ENCODE data around the gene LHX4.

Gene LHX4

DNA sequence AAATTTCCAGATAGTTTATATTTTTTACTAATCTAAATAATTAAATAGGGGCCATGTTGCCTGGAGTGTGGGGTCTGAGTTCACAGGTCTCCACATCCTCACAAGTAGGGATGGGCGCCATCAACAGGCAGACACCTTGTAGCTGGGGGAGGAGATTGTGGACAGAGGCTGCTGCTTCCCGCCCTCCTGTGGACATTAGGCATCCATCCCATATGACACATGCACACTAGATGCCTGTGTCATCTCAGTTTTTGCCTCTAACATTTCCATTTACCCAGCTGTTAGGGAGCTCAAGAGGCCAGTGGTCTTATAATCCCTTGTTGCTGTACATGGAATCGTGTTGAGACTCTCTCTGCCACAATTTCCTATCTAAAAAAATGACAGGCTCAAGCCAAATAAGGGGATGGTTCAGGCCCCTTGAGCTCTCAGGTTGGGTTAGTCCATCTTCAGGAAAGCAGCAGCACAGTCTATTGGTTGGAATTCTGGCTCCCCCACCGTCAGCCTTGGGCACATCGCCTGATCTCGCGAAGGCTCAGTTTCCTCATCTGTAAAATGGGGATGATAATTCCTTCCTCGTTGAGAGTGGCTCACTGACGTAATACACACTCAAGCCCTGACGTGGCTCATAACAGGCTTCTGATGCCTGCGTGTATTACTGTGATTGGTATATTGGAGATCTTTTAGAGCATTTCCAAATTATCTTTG lies 13.6 kb downstream of the LHX4 start:
- no peak for DNase-seq (ENCODE audit: low spot score)

DNA sequence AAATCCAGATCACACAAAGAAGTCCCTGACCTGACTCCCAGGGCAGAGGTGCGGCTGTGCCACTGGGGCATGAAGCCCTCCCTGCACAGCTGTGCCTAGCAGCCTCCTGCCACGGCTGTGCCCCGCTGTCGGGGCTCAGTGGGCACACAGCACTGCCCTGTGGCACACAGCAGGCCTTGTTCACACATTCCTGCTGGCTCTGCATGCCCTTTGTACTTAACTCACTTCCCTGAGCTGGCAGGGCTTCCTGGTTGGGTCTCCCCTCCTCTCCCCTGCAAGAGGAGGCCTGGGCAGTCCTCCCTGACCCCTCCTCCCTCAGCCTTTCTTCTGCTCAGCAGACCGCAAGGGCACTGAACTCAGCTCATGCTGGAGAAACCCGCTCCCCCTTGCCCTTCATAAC lies 14.8 kb downstream of the LHX4 start:
- DNase-seq (ENCODE audit: low spot score) = no peak

DNA sequence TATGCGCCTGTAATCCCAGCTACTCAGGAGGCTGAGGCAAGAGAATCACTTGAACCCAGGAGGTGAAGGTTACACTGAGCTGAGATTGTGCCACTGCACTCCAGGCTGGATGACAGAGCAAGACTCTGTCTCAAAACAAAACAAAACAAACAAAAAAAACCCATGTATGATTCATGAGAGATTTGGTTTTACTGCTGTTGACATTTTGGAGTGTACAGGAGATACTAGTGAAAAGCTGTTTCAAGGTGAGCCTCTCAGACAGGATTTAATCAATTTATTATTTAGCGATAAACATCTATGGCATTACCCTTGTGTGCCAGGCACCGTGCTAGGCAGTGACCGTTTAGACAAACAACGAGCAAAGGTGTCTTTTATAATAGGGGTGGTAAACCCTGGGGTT lies 16.5 kb downstream of the LHX4 start:
- DNase-seq (ENCODE audit: low spot score) = no peak

DNA sequence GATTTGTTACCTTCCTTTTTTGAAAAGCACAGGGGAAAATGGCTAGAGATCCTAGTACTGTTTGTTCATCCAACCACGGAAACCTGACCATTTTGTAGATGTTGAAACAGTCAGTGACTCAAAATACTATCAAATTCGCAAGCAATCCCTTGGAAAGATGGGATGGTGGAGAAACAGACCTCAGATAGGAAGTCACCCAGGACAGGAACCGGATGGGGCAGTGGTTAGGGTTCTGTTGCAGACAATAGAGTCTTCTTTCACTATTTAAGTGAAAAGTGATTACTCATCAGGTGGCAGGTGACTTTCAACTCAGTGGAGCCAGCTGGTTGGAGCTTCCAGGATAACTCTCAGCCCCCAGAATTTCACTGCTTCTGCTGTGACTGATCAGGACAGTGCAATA lies 17.0 kb downstream of the LHX4 start:
- no peak for DNase-seq (ENCODE audit: low spot score)

DNA sequence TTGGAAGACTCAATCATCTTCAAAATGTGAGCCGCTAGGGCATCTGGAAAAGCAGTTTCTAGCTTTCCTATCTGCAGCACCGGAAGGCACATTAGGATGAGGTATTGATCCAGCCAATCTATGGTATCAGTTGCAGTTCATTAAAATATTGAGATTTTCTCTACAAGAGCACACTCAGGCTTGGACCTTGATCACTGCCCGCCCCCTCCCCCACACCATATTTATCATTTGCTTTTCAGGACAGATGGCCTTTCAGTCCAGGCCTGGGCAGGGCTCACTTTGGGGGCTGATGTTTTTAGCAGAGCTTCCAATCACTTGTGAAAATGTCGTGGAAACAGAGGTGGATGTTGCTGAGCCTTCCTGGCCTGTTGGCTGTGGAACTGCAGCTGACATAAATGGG lies 17.5 kb downstream of the LHX4 start:
- DNase-seq (ENCODE audit: low spot score) = no peak

DNA sequence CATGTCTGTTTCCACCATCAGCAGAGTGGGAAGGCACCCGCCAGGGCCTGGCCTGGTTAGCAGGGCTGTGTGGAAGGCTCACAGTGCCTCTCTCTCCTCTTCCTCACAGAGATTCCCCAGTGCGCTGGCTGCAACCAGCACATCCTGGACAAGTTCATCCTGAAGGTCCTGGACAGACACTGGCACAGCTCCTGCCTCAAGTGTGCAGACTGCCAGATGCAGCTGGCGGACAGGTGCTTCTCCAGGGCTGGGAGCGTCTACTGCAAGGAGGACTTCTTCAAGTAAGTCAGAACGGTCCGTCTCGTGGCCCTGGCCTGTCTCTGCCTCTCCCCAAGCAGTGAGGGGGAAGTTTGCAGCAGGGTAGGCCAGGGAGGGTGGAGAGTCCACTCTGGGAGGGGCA lies 18.1 kb downstream of the LHX4 start:
- DNase-seq (ENCODE audit: low spot score) = no peak

DNA sequence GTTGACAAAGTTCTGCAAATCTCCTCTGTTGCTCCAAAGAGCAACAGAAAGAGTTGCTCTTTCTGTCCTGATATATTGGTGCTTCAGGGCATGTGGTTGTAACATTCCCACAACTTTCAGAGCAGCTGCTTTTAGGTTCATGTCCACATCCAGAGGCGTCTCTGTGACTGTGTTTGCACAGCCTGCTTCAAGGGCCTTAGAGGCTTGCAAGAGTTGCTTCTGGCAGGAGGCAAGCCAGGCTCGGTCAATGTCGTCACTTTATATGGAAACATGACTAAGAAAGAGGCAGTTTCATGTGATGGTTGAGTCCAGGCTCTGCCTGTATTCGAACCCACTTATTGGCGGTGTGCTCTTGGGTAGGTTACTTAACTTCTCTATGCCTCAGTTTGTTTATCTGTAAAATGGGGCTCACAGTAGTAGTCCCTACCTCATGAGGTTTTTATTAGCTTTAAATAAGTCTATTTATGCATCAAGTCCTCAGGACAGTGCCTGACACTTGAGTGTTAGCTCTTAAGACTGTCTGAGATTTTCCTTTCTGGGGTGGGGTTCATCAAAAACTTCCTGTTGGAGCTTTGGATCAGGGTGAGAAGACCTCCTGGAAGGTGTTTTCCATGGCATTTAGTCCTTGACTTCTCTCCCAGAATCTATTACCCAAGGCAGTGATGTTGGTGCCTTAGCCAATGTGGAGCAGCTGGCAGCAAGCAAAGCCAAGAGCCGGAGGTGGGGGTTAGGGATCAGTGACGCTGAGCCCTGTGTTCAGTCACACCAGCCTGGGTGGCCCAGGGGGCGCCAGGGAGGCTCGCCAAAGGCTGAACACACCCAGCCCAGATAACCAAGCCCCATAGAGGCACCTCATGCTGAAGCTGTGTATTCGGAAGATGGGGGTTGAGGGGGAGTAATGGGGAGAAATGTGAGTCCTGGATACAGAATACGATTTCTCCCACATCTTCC lies 18.9 kb downstream of the LHX4 start:
- no peak for DNase-seq (ENCODE audit: low spot score)

DNA sequence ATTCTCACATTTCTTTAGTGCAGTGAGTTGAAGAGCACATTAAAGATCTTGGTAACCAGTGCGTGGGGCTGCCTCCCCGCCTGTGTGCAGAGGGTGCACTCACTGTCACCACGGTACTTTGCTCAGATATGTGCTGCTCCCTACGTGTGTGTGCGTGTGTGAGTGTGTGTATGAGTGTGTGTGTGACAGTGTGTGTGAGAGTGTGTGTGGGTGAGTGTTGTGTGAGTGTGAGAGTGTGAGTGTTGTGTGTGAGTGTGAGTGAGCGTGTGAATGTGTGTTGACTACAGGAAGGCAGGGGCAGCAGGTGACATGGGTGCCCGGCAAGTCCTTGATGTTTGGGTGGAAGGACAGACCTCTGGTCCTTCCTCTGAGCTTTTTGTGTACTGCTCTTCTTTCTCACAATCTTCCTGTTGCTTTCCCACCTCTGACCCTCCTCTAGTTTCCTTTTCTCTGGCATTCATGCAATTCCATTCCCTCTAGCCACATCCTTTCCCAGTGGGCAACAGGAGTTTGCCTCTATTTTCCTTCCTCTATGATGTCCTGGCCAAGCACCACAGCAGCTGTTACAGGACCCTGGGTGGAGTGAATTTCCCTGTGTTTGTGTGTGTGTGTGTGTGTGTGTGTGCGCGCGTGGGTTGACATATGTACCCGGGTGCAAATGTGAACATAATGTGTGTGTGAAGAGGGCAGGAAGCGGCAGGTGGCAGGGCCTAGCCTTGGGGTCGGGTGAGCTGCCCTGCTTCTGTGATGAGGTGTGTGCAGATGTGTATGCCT lies 19.8 kb downstream of the LHX4 start:
- no peak for DNase-seq (ENCODE audit: low spot score)

DNA sequence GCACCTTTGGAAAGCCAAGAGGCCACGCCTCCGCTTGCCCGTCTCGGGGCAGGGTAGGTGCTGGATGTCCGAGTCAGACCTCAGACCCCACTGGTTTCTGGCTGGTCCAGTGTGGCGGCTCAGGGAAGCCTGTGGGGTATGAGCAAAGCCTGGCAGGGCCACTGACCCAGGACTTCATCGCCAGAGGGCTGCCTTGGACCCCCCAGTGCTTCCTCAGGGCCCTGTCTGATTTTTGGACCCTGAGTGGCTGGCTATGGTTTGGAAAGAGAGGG lies 20.4 kb downstream of the LHX4 start:
- DNase-seq (ENCODE audit: low spot score) = no peak

DNA sequence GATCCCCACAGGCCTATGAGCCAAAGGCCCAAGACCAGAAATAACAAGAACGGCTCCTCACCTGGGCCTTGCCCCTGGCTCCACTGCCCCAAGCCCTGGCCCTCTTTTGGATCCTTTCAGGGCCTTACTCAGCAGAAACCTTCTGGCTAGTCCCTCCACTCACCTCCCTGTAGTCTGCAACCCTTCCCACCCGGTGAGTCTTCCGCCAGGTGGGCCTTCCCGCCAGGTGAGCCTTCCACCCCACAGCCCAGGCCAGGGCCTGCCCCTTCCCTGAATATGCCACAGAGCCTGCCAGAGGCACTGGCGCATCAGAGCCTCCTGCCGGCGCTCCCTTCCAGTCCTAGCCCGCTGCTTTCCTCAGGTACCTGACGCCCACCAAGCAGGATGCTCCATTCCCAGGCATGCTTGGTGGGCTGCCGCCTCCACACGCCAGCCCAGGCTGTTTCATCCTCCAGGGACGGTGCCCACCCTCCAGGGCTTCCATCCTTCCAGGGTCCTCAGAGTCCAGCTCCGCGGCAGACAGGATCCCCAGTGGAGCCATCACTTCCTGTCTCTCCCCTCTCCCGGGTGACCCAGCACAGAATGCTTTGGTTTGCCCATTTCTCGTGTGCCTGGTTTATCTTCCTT lies 20.9 kb downstream of the LHX4 start:
- DNase-seq (ENCODE audit: low spot score) = no peak

DNA sequence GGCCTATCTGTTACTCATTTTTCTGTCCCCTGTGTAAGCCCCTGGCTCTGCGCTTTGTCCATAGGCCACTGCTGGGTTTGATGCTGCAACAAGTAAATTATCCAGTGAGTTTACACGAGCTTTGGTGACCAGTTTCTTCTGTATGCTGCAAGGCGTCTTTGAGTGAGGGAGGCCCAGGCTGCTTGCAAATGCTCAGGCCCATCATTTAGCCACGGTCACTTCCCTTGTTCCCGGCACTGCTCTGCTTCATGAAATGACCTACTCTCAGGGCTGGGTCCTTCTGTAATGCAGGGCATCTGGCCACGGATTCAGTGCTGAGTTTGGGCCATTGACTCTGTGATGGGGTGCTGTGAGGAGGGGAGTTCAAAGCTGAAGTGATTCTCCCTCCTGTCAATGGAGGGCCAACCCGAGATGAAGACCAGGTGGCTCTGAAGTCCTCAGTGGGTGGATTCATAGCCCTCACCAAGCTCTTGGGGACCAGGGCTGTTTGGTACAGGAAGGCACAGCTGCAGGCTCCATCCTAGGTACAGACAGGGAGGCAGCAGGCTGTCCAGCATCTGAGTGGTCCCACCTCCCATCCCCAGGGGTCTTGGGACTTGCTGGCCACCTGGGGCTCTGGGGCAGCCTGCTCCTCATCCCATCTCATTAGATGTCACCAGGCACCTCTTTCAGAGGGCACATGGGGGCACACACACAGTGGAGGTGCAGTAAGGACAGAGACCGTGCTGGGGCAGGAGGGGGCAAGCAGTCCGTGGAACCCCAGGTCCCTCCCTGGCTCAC lies 21.7 kb downstream of the LHX4 start:
- no peak for DNase-seq (ENCODE audit: low spot score)

DNA sequence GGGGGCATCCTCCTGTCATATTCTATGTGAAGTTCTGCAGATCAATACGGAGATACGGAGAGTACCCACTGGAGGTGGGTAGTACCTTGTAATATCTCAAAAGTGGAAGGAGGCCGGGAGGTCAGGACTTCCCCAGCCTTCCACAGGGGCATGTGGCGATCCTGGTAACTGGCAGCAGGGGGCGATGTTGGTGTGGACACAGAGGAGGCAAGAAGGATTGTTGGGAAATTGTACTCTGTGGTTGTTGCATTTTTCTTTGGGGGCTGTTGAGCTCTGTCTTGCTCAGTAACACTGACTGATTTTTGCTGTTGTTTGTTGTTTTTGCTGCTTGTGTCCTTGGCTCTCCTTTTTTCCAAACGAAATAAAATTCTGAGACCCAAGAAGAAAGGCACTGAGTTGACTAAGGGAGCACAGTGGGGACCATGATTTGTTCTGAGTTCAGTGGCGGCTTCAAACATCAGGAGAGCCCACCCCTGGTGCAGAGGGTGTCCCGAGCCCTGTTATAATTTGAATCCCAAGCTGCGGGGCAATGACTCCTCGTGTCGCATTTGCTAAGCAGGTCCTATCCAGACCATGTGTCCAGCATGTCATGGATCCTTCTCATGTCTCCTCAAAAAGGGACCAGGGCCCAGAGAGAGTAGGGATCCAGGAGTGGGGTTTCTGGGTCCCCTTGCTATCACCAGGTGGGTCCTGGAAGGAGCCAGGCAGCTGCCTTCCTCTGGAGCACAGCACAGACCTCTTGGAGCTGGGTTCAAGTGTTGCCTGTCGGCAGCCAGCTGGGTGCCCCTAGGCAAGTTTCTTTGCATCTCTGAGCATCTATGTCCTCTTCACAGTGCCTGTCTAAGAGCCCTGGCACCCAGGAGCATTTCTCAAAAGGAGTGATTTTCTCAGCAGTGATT lies 22.8 kb downstream of the LHX4 start:
- peak; percentile 62 for DNase-seq (ENCODE audit: low spot score)

DNA sequence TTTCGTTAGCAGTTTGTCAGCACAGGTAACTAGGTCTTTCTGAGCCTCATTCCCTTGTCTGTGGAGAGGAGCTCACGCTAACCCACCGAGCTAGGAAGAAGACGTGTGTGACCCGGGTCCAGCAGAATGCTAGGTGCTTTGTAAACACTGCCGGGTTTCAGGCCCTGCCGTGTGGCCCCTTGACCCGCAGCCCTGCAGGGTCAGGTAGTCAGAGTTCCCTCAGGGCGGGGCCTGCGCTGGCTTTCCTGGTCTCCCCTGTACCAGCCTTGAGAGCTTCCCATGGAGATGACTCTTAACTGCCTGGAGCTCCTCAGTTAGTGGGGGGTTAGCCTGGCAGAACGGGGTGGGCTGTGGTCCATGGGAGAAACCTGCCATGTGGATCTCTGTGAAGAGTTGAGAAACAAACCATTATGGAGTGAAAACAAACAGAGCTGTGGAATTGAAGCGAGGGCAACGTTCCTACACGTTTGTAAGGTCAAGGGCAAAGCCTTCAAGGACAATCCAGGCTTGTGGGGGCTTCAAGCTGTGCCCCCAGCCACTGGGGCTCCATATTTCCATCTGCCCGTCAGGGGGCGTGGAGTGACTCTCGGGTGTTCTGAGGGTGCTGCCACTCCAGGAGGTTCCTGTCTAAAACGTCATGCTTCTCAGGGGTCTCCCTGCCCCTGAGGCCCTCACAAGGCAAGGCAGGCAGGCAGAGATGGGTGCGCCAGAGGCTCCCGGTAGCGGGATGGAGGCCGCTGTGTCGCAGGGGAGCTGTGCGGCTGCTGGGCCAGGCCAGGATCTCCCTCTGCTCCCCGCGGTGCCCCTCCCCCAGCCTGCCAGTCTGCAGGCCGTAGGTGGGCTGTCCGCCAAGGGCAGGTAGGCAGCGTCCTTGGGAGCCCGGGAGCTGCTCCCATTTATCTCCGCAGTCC lies 23.8 kb downstream of the LHX4 start:
- DNase-seq (ENCODE audit: low spot score) = no peak

DNA sequence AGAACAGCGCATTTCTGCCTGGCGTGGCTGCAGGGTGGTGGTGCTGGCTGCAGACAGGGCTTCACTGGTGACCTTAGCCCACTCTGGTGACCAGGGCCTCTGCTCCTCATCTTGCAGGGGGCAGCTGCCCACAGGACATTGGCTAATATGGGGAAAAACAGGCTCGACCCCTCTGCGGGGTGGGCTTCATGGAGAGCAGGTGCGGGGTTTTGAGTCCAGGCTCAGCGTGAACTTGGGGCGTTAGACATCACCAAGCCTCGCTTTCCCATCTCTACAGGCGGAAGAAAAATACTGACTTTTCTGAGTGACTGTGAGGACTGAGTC lies 24.4 kb downstream of the LHX4 start:
- no peak for DNase-seq (ENCODE audit: low spot score)

DNA sequence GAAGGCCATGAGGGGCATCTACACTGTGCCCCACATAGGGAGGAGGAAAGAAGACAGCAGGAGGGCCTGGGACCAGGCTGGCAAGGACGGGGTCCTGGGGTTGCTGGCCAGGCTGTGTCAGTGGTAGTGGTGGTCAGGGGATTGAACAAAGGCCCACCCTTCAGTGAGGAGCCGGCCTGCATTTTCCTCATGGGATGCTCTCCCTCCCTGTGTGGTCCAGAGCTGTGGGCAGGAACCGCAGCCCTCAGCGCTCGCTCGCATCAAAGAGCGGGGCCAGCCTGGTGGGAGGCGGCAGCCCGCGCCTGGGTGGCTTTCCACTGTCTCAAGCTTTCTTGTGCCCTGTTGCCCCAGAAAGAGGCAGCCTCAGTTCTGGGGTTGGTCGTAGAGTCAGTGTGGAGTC lies 24.8 kb downstream of the LHX4 start:
- no peak for DNase-seq (ENCODE audit: low spot score)

DNA sequence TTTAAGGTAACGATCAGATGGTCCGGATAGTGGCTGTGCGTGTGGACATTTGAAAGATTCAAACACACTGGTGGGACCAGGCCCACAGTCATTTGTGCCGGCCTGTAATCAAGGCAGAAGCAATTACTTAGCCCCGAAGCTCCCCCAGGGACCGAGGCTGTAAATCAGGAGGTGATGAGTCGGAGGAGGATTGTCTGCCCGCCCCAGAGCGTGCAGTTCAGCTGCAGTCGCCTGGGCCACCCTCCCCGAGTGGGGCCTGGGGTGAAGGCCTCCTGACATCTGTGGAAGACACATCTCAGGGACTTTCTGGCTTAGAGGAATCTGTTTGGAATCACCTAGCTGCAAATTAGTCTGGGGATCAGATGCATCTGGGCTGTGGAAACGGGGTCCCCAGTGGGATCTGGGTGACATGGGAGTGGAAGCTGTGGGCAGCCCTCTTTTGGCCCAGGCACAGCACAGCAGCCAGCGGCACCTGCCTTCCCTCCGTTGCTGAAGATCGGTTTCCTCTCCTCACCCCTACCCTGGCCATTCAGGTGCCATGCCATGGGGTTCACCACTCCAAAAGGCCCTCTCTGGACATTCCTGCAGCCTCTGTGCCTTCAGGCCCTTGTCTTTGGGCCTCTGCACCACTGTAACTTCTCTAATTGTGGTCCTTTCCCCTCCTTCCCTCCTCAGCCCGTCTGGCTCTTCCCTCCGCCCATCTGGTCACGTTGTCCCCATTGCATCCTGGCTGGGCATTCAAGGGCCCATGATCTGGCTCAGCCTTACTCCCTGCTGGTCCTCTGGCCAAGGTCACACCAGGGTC lies 25.7 kb downstream of the LHX4 start:
- no peak for DNase-seq (ENCODE audit: low spot score)

DNA sequence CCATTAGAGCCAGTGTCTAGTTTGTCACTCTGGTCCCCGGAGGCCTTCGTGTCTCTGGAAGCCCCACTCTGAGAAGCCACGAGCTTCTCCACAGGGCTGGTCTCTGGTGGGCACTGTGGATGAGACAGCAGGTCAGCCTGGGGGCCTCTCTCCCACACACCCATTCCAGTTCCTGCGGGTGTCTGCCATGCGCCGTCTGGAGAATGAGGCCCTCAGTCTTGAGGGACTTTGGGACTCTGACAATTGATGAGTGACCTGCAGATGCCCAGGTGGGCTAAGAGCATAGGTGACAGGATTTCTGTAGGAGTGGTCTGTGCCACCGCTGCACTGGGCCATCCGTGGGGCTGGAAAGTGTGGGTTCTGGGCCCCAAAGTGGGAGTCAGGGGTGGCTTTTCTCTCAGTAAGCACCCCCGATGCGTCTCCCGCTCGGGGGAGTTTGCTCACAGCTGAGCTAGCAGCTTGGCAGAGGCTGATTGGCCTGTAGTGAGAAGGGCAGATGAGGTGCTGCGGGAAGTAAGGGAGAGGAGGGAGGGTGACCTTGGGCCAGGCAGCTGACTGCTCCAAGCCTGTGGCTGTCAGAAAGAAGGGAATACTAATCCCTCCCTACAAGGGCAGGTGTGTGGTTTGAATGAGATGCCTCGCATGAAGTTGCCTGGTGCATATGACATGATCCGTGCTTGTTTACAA lies 26.4 kb downstream of the LHX4 start:
- no peak for DNase-seq (ENCODE audit: low spot score)

DNA sequence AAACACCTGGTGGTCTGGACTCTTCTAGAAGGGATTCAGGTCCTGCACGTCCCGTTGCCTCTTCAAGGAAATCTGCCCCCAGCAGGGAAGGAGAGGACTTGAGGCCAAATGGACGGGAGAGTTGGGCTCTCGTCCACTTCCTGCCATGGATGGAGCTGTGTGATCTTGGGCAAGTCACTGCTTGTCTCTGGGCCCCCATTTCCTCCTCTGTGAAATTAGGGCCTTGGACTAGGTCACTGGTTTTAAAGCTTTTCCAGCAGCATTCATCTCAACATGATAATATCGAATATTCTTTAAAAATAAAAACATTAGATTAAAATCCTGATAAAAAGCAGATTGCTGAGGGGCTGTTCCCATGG lies 26.9 kb downstream of the LHX4 start:
- no peak for DNase-seq (ENCODE audit: low spot score)
